IgD-negative memory B cell (primary cell): ENCODE results near the gene PADI4. TPM values are rescaled to one million over a fixed set of nuclear protein-coding genes. Genes with fewer than 3 reads are reported as not detected.
"Not testable (repeated sequence)": the region's sequence is repeated elsewhere in the genome, so short reads cannot be mapped to it uniquely, and the experiment has no call there.

Experiments used
- H3K27ac Mint-ChIP-seq, 3 donors: one replicate each; pipeline ENCODE4 v1.8.0; 2020 to 2022; ENCODE audit warnings: mild to moderate bottlenecking in 3 of 3, mixed read lengths in 3 of 3, moderate library complexity in 1 of 3
- H3K27me3 Mint-ChIP-seq: one replicate; pipeline ENCODE4 v1.8.0; 2021; ENCODE audit warnings: mixed read lengths
- H3K36me3 Mint-ChIP-seq: one replicate; pipeline ENCODE4 v1.8.0; 2020; ENCODE audit warnings: mild to moderate bottlenecking, mixed read lengths
- H3K4me1 Mint-ChIP-seq, 3 donors: one replicate each; pipeline ENCODE4 v1.8.0; 2020 to 2022; ENCODE audit warnings: mixed read lengths in 3 of 3, mild to moderate bottlenecking in 1 of 3
- H3K4me3 Mint-ChIP-seq, 4 donors: one replicate each; pipeline ENCODE4 v1.8.0; 2020 to 2022; ENCODE audit warnings: mild to moderate bottlenecking in 4 of 4, mixed read lengths in 4 of 4, moderate library complexity in 3 of 4
- H3K9me3 Mint-ChIP-seq, 3 donors: one replicate each; pipeline ENCODE4 v1.8.0; 2020 to 2021; ENCODE audit warnings: mixed read lengths in 3 of 3, mild to moderate bottlenecking in 1 of 3
- polyA plus RNA-seq: library from polyadenylated mRNA; unstranded; fragments of 300-500 nt; fragmentation: Illumina TruSeq; gene quantifications from one replicate; pipeline ENCODE4 v1.2.3, GENCODE V29; 2021

Gene PADI4
- polyA plus RNA-seq, 1 donor from 2014 or later: 0.73 TPM

- not testable (repeated sequence) for H3K27ac Mint-ChIP-seq, H3K9me3 Mint-ChIP-seq, H3K4me3 Mint-ChIP-seq
Observed at GRCh38 chr1:17345506-17345905, 37.5 kb downstream of the PADI4 start.

GRCh38 chr1:17346046-17346789 lies 38.2 kb downstream of the PADI4 start:
- H3K27me3 Mint-ChIP-seq: peaks cover 8% of the 10 kb centered on the region
- H3K36me3 Mint-ChIP-seq: peaks cover 2% of the 10 kb centered on the region
- H3K27ac Mint-ChIP-seq: no peak overlapping the region
- H3K4me1 Mint-ChIP-seq: peaks cover 0 to 3% (median 0%) of the 10 kb centered on the region in 3 donors
- H3K9me3 Mint-ChIP-seq: peaks cover 0 to 6% (median 5%) of the 10 kb centered on the region in 3 donors
- no peak overlapping the region for H3K4me3 Mint-ChIP-seq

More at GRCh38 chr1:17345506-17345905, 37.5 kb downstream of the PADI4 start:
- not testable (repeated sequence) for H3K4me1 Mint-ChIP-seq, H3K27me3 Mint-ChIP-seq, H3K36me3 Mint-ChIP-seq

GRCh38 chr1:17347769-17348592 lies 40.0 kb downstream of the PADI4 start:
- H3K9me3 Mint-ChIP-seq: peaks cover 2 to 6% (median 5%) of the 10 kb centered on the region in 3 donors
- no peak overlapping the region for H3K27ac Mint-ChIP-seq
- peaks cover 9% of the 10 kb centered on the region for H3K27me3 Mint-ChIP-seq
- H3K4me3 Mint-ChIP-seq: peak overlapping the region in 1 of 4 donors; percentile 3
- peaks cover 2% of the 10 kb centered on the region for H3K36me3 Mint-ChIP-seq
- H3K4me1 Mint-ChIP-seq: peaks cover 0 to 3% (median 0%) of the 10 kb centered on the region in 3 donors

GRCh38 chr1:17348593-17349234 lies 40.7 kb downstream of the PADI4 start:
- Mint-ChIP-seq H3K27ac (no peak overlapping the region), H3K4me1 (peaks cover 0 to 3% (median 0%) of the 10 kb centered on the region in 3 donors), H3K36me3 (peaks cover 2% of the 10 kb centered on the region), H3K4me3 (peak overlapping the region in 1 of 4 donors; percentile 3), H3K9me3 (peaks cover 2 to 5% (median 5%) of the 10 kb centered on the region in 3 donors), H3K27me3 (peaks cover 9% of the 10 kb centered on the region)

- Mint-ChIP-seq H3K36me3 (peaks cover 4% of the 10 kb centered on the region), H3K4me3 (peak overlapping the region in 1 of 4 donors; percentile 60)
Observed at GRCh38 chr1:17350083-17350482, 42.1 kb downstream of the PADI4 start.

GRCh38 chr1:17350928-17351446 lies 43.0 kb downstream of the PADI4 start:
- H3K27me3 Mint-ChIP-seq: peaks cover 9% of the 10 kb centered on the region
- no peak overlapping the region for H3K27ac Mint-ChIP-seq
- H3K36me3 Mint-ChIP-seq: peaks cover 2% of the 10 kb centered on the region
- peaks cover 0 to 3% (median 0%) of the 10 kb centered on the region in 3 donors for H3K4me1 Mint-ChIP-seq
- no peak overlapping the region for H3K4me3 Mint-ChIP-seq
- H3K9me3 Mint-ChIP-seq: peaks cover 0 to 2% (median 0%) of the 10 kb centered on the region in 3 donors

More at GRCh38 chr1:17350083-17350482, 42.1 kb downstream of the PADI4 start:
- Mint-ChIP-seq H3K27me3 (peaks cover 9% of the 10 kb centered on the region), H3K9me3 (peaks cover 0 to 5% (median 2%) of the 10 kb centered on the region in 3 donors), H3K27ac (no peak overlapping the region), H3K4me1 (peaks cover 0 to 3% (median 0%) of the 10 kb centered on the region in 3 donors)

- Mint-ChIP-seq H3K27ac (peak overlapping the region in 1 of 3 donors; percentile 76), H3K4me3 (no peak overlapping the region), H3K9me3 (peaks cover 0 to 4% (median 0%) of the 10 kb centered on the region in 3 donors), H3K27me3 (peaks cover 9% of the 10 kb centered on the region), H3K4me1 (peaks cover 0 to 3% (median 0%) of the 10 kb centered on the region in 3 donors), H3K36me3 (peaks cover 2% of the 10 kb centered on the region)
Observed at GRCh38 chr1:17351598-17352324, 43.8 kb downstream of the PADI4 start.

- Mint-ChIP-seq H3K4me3 (no peak overlapping the region), H3K9me3 (peaks cover 0 to 4% (median 0%) of the 10 kb centered on the region in 3 donors), H3K4me1 (peaks cover 0 to 3% (median 0%) of the 10 kb centered on the region in 3 donors)
Observed at GRCh38 chr1:17352419-17352909, 44.5 kb downstream of the PADI4 start.

GRCh38 chr1:17355898-17356297 lies 47.9 kb downstream of the PADI4 start:
- peaks cover 4% of the 10 kb centered on the region for H3K27me3 Mint-ChIP-seq

More at GRCh38 chr1:17352419-17352909, 44.5 kb downstream of the PADI4 start:
- Mint-ChIP-seq H3K27me3 (peaks cover 9% of the 10 kb centered on the region), H3K36me3 (peaks cover 2% of the 10 kb centered on the region), H3K27ac (no peak overlapping the region)

GRCh38 chr1:17356387-17357026 lies 48.5 kb downstream of the PADI4 start:
- Mint-ChIP-seq H3K27me3 (peaks cover 4% of the 10 kb centered on the region), H3K9me3 (peaks cover 0 to 3% (median 0%) of the 10 kb centered on the region in 3 donors), H3K4me1 (no peaks in the 10 kb centered on the region), H3K36me3 (peaks cover 2% of the 10 kb centered on the region), H3K4me3 (peak overlapping the region in 1 of 4 donors; percentile 43), H3K27ac (no peak overlapping the region)

More at GRCh38 chr1:17355898-17356297, 47.9 kb downstream of the PADI4 start:
- Mint-ChIP-seq H3K27ac (no peak overlapping the region), H3K9me3 (peaks cover 0 to 4% (median 0%) of the 10 kb centered on the region in 3 donors), H3K4me1 (no peaks in the 10 kb centered on the region), H3K4me3 (peak overlapping the region in 1 of 4 donors; percentile 43), H3K36me3 (peaks cover 2% of the 10 kb centered on the region)

GRCh38 chr1:17358557-17358956 lies 50.6 kb downstream of the PADI4 start:
- no peak overlapping the region for H3K4me3 Mint-ChIP-seq
- no peak overlapping the region for H3K27ac Mint-ChIP-seq
- peaks cover 0 to 2% (median 0%) of the 10 kb centered on the region in 3 donors for H3K9me3 Mint-ChIP-seq
- no peaks in the 10 kb centered on the region for H3K4me1 Mint-ChIP-seq
- peaks cover 3% of the 10 kb centered on the region for H3K27me3 Mint-ChIP-seq
- peaks cover 2% of the 10 kb centered on the region for H3K36me3 Mint-ChIP-seq

- peaks cover 0 to 2% (median 0%) of the 10 kb centered on the region in 3 donors for H3K9me3 Mint-ChIP-seq
- peaks cover 2% of the 10 kb centered on the region for H3K36me3 Mint-ChIP-seq
- H3K27ac Mint-ChIP-seq: no peak overlapping the region
- no peaks in the 10 kb centered on the region for H3K4me1 Mint-ChIP-seq
- H3K4me3 Mint-ChIP-seq: no peak overlapping the region
- peaks cover 3% of the 10 kb centered on the region for H3K27me3 Mint-ChIP-seq
Observed at GRCh38 chr1:17359031-17359430, 51.0 kb downstream of the PADI4 start.

- Mint-ChIP-seq H3K4me3 (no peak overlapping the region), H3K4me1 (no peaks in the 10 kb centered on the region), H3K27ac (no peak overlapping the region), H3K27me3 (peaks cover 7% of the 10 kb centered on the region), H3K36me3 (peaks cover 1% of the 10 kb centered on the region), H3K9me3 (peaks cover 0 to 4% (median 2%) of the 10 kb centered on the region in 3 donors)
Observed at GRCh38 chr1:17359808-17360207, 51.8 kb downstream of the PADI4 start.
